PC-3 (cell line): ENCODE measurements around the gene MN1. TPM values are rescaled to one million over a fixed set of nuclear protein-coding genes. Genes with fewer than 3 reads are reported as not detected.

Experiments
- ATAC-seq: fragments of 200-7000 bp; cut with Tn5 transposase; 2 replicates; pipeline ENCODE4 v1.9.1; 2020; ENCODE audit warnings: mild to moderate bottlenecking, moderate library complexity
- BruUV-seq: library from RNA; stranded (reverse); fragments of 400-500 nt; replicated peaks from 2 replicates; lab custom pipeline; 2021; lab: Mats Ljungman, UMichigan
- CTCF ChIA-PET: fragments of 300-600 bp; sonication (Branson Sonifier 250); formaldehyde crosslinking; loops from one replicate; lab custom pipeline; 2022; ENCODE audit warnings: antibody characterized with exemption; lab: Charles Lee
- POLR2A ChIA-PET: fragments of 300-600 bp; sonication (Branson Sonifier 250); formaldehyde crosslinking; loops from one replicate; lab custom pipeline; 2022; ENCODE audit warnings: antibody characterized with exemption; ENCODE audit not compliant: unreplicated experiment; lab: Charles Lee
- DNase-seq: peaks from one replicate; pipeline ENCODE4 v3.0.0-alpha.2; 2015
- H2AFZ ChIP-seq: fragments of 300-600 bp; sonication (generic); 2 replicates; pipeline ENCODE4 v1.6.0; 2016; ENCODE audit warnings: antibody characterized with exemption, low read length
- H3F3A ChIP-seq: fragments of 300-600 bp; sonication (generic); one replicate; pipeline ENCODE4 v1.6.0; 2017; ENCODE audit warnings: antibody characterized with exemption, low read length, control low read depth, mild to moderate bottlenecking; ENCODE audit not compliant: unreplicated experiment
- H3K27ac ChIP-seq: fragments of 300-600 bp; sonication (generic); 2 replicates; pipeline ENCODE4 v1.5.1; 2016; ENCODE audit warnings: mild to moderate bottlenecking, low read length
- H3K27me3 ChIP-seq: fragments of 300-600 bp; sonication (generic); 2 replicates; pipeline ENCODE4 v1.6.1; 2016; ENCODE audit warnings: low read length, mixed read lengths
- H3K36me3 ChIP-seq: fragments of 300-600 bp; sonication (generic); 2 replicates; pipeline ENCODE4 v1.6.1; 2016; ENCODE audit warnings: low read depth, mixed run types, low read length, mixed read lengths
- H3K4me1 ChIP-seq: fragments of 300-600 bp; sonication (generic); 2 replicates; pipeline ENCODE4 v1.5.1; 2016; ENCODE audit warnings: low read length; ENCODE audit not compliant: insufficient read depth
- H3K4me2 ChIP-seq: fragments of 300-600 bp; sonication (generic); 2 replicates; pipeline ENCODE4 v1.6.0; 2016; ENCODE audit warnings: low read length
- H3K4me3 ChIP-seq: fragments of 300-600 bp; sonication (generic); 2 replicates; pipeline ENCODE4 v1.5.1; 2016; ENCODE audit warnings: mild to moderate bottlenecking, low read length, mixed read lengths
- H3K79me2 ChIP-seq: fragments of 300-600 bp; sonication (generic); 2 replicates; pipeline ENCODE4 v1.6.1; 2017; ENCODE audit warnings: low read length, mixed read lengths
- H3K9ac ChIP-seq: fragments of 300-600 bp; sonication (generic); 2 replicates; pipeline ENCODE4 v1.6.0; 2016; ENCODE audit warnings: mild to moderate bottlenecking, low read length
- H3K9me2 ChIP-seq: fragments of 300-600 bp; sonication (generic); replicated peaks from 2 replicates; pipeline ENCODE4 v1.6.1; 2016; ENCODE audit warnings: mixed run types, low read length, mixed read lengths
- H3K9me3 ChIP-seq: fragments of 300-600 bp; sonication (generic); 2 replicates; pipeline ENCODE4 v1.6.1; 2016; ENCODE audit warnings: low read length, mixed read lengths
- H4K20me1 ChIP-seq: fragments of 300-600 bp; sonication (generic); 2 replicates; pipeline ENCODE4 v1.6.1; 2016; ENCODE audit warnings: low read length, mixed read lengths
- CTCF ChIP-seq: fragments of 300-600 bp; sonication (generic); conservative IDR thresholded peaks from 2 replicates; pipeline ENCODE4 v1.5.1; 2017; ENCODE audit warnings: antibody characterized with exemption, low read depth, mild to moderate bottlenecking, low read length
- EZH2 ChIP-seq: fragments of 300-600 bp; sonication (generic); IDR thresholded peaks from one replicate; pipeline ENCODE4 v1.6.1; 2017; ENCODE audit warnings: antibody characterized with exemption, mild to moderate bottlenecking, low read length; ENCODE audit not compliant: unreplicated experiment
- EZH2phosphoT487 ChIP-seq: fragments of 300-600 bp; sonication (generic); IDR thresholded peaks from 2 replicates; pipeline ENCODE4 v1.6.1; 2018; ENCODE audit warnings: mild to moderate bottlenecking, antibody characterized with exemption, low read length, borderline replicate concordance
- intact Hi-C: fragments of 100-400 bp; cut with micrococcal nuclease; formaldehyde crosslinking; loops from 2 replicates; pipeline ENCODE4 v1.9.0; 2023
- total RNA-seq: library from RNA; depleted of rRNA; stranded (reverse); fragments of >200 nt; gene quantifications from 2 replicates; pipeline ENCODE4 v1.2.3, GENCODE V29; 2014

Gene MN1
- total RNA-seq, 1 experiment from 2014 or later: 2.7 TPM

- ChIA-PET POLR2A (no interaction called here), CTCF (no interaction called here)
- DNase-seq (peak; percentile 66), ATAC-seq (peak; percentile 81)
- peaks cover 9% of the 10 kb centered on the region for H3K4me1 ChIP-seq
- TF ChIP-seq EZH2 (no peak), EZH2phosphoT487 (no peak), CTCF (peak; percentile 74)
- H3K79me2 ChIP-seq: no peaks in the 10 kb centered on the region
- H3K4me2 ChIP-seq: peak overlapping the region; percentile 70
- H3K27ac ChIP-seq: no peak overlapping the region
- no peaks in the 10 kb centered on the region for H3F3A ChIP-seq
- H3K27me3 ChIP-seq: peaks cover 10% of the 10 kb centered on the region
- intact Hi-C loops: loop anchor here (2.0 to 5.0 kb wide), 2 partner anchors 398 to 1042 kb away; no protein-coding TSS in a partner anchor
- no peaks in the 10 kb centered on the region for H3K9me3 ChIP-seq
- no peaks in the 10 kb centered on the region for H4K20me1 ChIP-seq
- no peaks in the 10 kb centered on the region for H3K36me3 ChIP-seq
- H3K4me3 ChIP-seq: no peak overlapping the region
- no peak overlapping the region for H2AFZ ChIP-seq
- H3K9ac ChIP-seq: no peak overlapping the region
- H3K9me2 ChIP-seq: no peaks in the 10 kb centered on the region
- no TSS peak for BruUV-seq
Observed at GRCh38 chr22:27804470-27805297, 3.1 kb upstream of the MN1 start.

DNA sequence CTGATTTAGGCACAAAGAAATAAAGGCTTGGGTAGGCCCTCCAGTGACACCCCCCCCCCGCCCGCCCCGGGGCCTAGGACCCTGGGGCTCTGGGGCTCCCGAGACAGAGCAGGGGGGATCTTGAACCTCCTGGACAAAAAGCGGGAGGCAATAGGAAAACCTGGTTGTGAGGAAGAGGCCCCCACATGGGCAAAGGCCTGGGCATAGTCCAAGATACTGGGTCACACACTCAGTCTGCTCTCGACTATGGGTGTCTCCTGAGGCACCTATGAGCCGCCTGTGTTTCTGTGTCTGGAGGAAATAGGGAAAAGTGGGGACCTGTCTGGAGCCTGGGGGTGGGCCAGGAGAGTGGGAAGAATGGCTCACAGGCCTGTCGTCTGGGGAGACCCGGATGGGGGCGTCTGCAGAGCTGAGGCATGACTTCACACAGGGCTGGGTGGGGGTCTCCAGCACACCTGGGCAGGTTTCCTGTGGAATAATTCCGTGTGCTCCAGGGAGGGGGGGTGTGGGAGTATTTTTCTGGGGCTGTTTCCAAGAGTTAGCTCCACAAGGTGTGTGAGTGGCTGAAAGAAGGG is 2.4 kb upstream of the MN1 start:
- H3K36me3 ChIP-seq: no peaks in the 10 kb centered on the region
- no peak overlapping the region for H3K4me2 ChIP-seq
- no peak for TF ChIP-seq EZH2
- TF ChIP-seq CTCF: no peak
- TF ChIP-seq EZH2phosphoT487: no peak
- ATAC-seq (no peak), DNase-seq (no peak)
- ChIA-PET POLR2A (no interaction called here), CTCF (interaction anchor here (0.7 kb wide), 2 partner anchors 216 to 667 kb away, joined by 3 to 4 read pairs; no protein-coding TSS in a partner anchor)
- no peak overlapping the region for H3K27ac ChIP-seq
- H3K4me1 ChIP-seq: peaks cover 15% of the 10 kb centered on the region
- intact Hi-C loops: loop anchor here (2.0 to 5.0 kb wide), 2 partner anchors 397 to 1042 kb away; no protein-coding TSS in a partner anchor
- H3K4me3 ChIP-seq: no peak overlapping the region
- no peaks in the 10 kb centered on the region for H4K20me1 ChIP-seq
- H3K9me3 ChIP-seq: no peaks in the 10 kb centered on the region
- no peak overlapping the region for H2AFZ ChIP-seq
- BruUV-seq: no TSS peak
- H3K27me3 ChIP-seq: peaks cover 17% of the 10 kb centered on the region
- no peaks in the 10 kb centered on the region for H3K9me2 ChIP-seq
- no peaks in the 10 kb centered on the region for H3K79me2 ChIP-seq
- H3F3A ChIP-seq: no peaks in the 10 kb centered on the region
- H3K9ac ChIP-seq: no peak overlapping the region
